ENCODE results near the gene TRMT44.

Gene TRMT44

DNA sequence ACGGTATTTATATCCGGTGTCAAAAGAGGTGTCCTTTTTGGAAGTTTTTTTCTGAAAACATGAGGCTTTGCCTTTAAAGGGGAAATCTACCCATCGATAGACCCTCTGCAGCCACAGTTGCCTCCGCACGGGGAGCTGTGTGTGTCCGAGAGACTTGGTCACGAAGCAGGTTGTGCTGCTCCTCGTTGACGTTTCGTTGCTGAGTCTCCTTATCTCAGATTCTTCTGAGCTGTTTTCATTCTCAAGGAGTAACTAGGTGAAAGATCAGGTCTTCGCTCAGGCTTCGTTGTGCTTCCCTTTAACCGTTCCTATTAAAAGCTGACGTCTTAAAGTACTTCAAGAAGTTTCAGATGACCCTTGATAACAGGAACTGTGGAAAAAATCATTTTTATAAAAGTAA is 23.8 kb downstream of the TRMT44 start:
- Mint-ChIP-seq H3K4me1 (ENCODE audit: low read depth) (no peaks in the 10 kb centered on the region), H3K4me3 (no peak overlapping the region), H3K27me3 (no peaks in the 10 kb centered on the region), H3K27ac (no peak overlapping the region), H3K9me3 (ENCODE audit: low read depth) (no peaks in the 10 kb centered on the region), H3K36me3 (peaks cover 4% of the 10 kb centered on the region)

DNA sequence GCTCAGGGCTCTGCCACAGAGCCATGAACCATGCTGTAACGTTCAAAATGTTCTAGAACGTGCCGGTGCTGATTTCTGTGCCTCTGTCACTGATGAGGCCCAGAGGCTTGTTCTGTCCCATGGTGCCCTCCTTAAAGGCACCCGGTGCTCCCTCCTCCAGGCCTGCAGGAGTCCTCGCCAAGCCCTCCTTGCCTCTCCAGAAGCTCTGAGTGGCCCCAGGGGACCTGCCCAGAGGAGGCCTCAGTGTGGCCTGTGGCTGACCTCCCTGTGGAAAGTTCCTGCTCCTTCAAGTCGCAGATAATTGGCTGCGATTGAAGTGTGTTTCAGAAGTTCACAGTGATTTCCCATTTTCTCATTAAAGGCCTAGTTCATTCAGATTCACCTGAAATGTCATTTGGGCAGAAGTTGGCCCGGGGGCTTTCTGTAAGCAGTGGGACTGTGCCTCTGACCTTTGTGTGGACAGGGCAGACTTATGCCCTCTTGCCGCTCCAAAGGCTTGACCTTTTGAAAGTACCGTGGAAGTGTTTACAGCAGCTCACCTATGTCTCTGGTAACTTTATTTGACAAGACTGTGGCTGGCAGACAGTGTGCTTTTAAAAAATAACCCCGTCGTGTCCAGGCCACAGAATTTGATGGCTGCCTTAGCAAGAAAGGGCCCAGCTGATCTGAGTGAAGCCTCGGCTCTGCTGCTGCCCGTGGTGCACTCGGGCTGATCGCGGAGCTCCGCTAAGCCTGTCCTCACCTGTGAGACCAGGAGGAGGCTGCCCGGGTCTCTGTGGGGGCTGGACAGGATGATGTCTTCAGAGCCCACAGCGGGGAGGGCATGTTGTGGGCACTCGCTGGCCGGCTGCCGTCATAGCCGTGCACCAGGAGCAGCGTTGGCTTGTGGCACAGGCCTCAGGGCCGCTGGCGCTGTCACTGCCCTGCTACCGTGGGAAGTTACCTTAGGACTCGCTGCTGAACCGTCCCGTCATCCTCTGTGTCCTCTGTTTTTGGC is 25.3 kb downstream of the TRMT44 start:
- Mint-ChIP-seq H3K36me3 (peaks cover 6% of the 10 kb centered on the region), H3K27ac (no peak overlapping the region), H3K9me3 (ENCODE audit: low read depth) (no peaks in the 10 kb centered on the region), H3K27me3 (no peaks in the 10 kb centered on the region), H3K4me3 (no peak overlapping the region), H3K4me1 (ENCODE audit: low read depth) (no peaks in the 10 kb centered on the region)

- no peak overlapping the region for H3K4me3 Mint-ChIP-seq
- H3K27me3 Mint-ChIP-seq: no peaks in the 10 kb centered on the region
- peaks cover 6% of the 10 kb centered on the region for H3K36me3 Mint-ChIP-seq
Measured at GRCh38 chr4:8467016-8467415, 26.4 kb downstream of the TRMT44 start.

GRCh38 chr4:8468746-8469535 is 28.4 kb downstream of the TRMT44 start:
- H3K4me1 Mint-ChIP-seq (ENCODE audit: low read depth): no peaks in the 10 kb centered on the region
- peaks cover 6% of the 10 kb centered on the region for H3K36me3 Mint-ChIP-seq
- no peak overlapping the region for H3K27ac Mint-ChIP-seq

More at GRCh38 chr4:8467016-8467415, 26.4 kb downstream of the TRMT44 start:
- Mint-ChIP-seq H3K27ac (no peak overlapping the region), H3K9me3 (ENCODE audit: low read depth) (no peaks in the 10 kb centered on the region), H3K4me1 (ENCODE audit: low read depth) (no peaks in the 10 kb centered on the region)

GRCh38 chr4:8469550-8469949 is 29.0 kb downstream of the TRMT44 start:
- Mint-ChIP-seq H3K27ac (no peak overlapping the region), H3K4me1 (ENCODE audit: low read depth) (no peaks in the 10 kb centered on the region), H3K27me3 (no peaks in the 10 kb centered on the region), H3K4me3 (no peak overlapping the region), H3K9me3 (ENCODE audit: low read depth) (no peaks in the 10 kb centered on the region), H3K36me3 (peaks cover 6% of the 10 kb centered on the region)

More at GRCh38 chr4:8468746-8469535, 28.4 kb downstream of the TRMT44 start:
- Mint-ChIP-seq H3K27me3 (no peaks in the 10 kb centered on the region), H3K9me3 (ENCODE audit: low read depth) (no peaks in the 10 kb centered on the region), H3K4me3 (no peak overlapping the region)

DNA sequence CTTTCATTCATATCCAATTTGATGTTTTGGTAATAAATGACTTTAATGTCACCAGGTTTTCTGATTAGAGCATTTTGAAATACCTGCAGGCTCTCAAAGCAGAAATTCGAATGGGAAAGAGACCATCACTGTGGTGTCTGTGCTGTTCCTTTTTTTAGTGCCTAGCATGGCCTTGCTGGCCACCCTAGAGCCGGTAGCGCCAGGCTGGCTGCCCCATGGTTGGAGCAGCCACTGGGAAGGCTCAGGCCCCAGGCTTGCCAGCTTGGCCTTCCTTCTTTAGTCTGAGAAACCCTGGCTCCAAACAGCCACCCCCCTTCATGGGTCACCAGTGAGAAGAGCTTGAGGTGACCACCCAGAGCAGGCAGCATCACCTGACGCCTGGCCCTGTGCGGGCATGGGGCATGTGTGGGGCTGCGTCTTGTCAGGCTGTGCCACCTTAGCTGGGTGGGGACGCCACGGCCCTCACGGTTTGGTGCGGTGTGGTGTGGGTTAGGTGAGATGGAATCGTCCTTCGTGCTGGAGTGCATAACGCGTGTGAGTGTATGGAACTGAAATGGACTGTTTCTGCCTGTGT is 30.0 kb downstream of the TRMT44 start:
- H3K4me1 Mint-ChIP-seq (ENCODE audit: low read depth): no peaks in the 10 kb centered on the region
- no peaks in the 10 kb centered on the region for H3K27me3 Mint-ChIP-seq
- peaks cover 2% of the 10 kb centered on the region for H3K36me3 Mint-ChIP-seq
- H3K9me3 Mint-ChIP-seq (ENCODE audit: low read depth): no peaks in the 10 kb centered on the region
- no peak overlapping the region for H3K4me3 Mint-ChIP-seq
- no peak overlapping the region for H3K27ac Mint-ChIP-seq

DNA sequence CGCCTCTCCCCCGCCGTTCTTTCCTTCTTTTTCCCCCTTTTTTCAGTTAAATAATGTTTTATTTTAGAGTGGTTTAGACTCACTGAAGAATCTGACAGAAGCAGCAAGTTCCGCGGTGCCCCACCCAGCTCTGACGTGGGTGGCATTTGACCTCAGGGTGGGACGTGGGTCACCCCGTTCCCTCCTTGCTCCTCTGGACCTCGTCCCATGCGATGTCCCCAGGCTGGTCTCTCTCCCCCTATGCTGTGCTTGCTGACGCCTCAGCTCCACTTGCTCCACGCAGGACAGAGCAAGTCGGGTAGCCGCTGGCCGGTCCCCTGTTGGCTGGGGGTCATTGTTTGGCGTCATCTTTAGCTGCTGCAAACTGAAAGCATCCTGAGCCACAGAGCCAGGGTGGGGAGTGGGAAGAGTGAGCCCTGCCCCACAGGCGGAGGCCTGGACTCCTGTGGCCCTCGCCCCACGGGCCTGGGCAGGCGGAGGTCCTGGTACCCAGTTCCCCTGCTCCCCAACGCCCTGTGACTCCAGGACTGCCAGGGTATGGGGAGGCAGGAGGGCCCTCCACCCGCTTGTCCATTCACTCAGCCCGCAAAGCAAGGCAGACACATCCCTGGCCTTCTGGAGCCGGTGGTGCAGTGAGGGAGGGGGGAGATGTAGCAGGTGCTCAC is 30.8 kb downstream of the TRMT44 start:
- peaks cover 2% of the 10 kb centered on the region for H3K36me3 Mint-ChIP-seq
- no peak overlapping the region for H3K4me3 Mint-ChIP-seq
- no peaks in the 10 kb centered on the region for H3K4me1 Mint-ChIP-seq (ENCODE audit: low read depth)
- H3K27me3 Mint-ChIP-seq: no peaks in the 10 kb centered on the region
- H3K27ac Mint-ChIP-seq: no peak overlapping the region
- H3K9me3 Mint-ChIP-seq (ENCODE audit: low read depth): no peaks in the 10 kb centered on the region

DNA sequence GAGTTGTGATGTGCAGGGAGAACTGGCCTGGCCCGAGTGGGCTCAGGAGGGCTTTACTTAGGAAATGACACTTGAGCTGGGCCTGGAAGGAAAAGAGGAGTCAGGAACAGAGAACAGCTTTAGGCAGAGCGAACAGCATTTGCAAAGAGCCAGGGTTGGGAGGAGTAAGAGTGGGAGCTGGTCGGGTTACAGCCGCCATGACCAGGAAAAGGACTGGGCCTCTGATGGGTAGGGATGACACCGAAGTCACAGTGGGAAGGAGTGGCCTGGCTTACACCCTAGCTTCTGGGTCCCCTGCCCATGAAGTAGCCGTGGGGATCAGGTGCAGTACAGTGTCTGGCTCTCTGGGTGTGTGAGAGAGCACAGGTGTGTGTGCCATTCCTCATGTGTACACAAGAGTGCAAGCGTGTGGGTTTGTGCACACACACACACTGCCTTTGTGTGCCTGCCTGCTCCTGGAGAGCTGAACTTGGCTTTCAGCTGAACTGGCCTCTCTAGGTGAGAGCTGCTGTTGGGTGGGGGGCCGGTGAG is 31.6 kb downstream of the TRMT44 start:
- Mint-ChIP-seq H3K27me3 (no peaks in the 10 kb centered on the region), H3K9me3 (ENCODE audit: low read depth) (no peaks in the 10 kb centered on the region), H3K36me3 (peaks cover 2% of the 10 kb centered on the region), H3K4me3 (no peak overlapping the region), H3K4me1 (ENCODE audit: low read depth) (no peaks in the 10 kb centered on the region), H3K27ac (no peak overlapping the region)

DNA sequence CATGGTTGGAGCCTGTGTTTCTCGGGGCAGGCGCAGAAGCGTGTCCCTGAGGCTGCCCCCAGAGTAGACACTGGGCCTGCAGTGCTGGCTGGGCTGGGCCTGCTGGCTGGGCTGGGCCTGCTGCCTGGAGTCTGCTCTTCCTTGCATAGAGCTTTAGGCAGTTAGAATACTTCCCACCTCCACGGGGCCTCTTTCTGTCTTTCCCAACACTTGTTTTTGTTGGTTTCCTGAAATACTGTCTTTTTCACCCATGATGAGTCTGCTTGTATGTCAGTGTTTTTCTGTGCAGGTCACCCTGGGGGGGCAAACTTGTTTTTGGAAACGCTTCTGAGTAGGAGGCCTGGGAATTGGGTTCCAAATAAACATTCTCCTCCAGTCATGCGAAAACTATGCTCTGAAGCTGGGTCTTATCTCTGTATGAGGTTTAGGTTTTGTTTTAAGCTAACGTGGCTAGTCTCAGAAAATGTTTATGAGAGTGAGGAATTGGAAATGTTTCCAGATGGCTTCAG is 32.2 kb downstream of the TRMT44 start:
- H3K4me1 Mint-ChIP-seq (ENCODE audit: low read depth): no peaks in the 10 kb centered on the region
- no peak overlapping the region for H3K4me3 Mint-ChIP-seq
- peaks cover 2% of the 10 kb centered on the region for H3K36me3 Mint-ChIP-seq
- no peak overlapping the region for H3K27ac Mint-ChIP-seq
- H3K9me3 Mint-ChIP-seq (ENCODE audit: low read depth): no peaks in the 10 kb centered on the region
- H3K27me3 Mint-ChIP-seq: no peaks in the 10 kb centered on the region

DNA sequence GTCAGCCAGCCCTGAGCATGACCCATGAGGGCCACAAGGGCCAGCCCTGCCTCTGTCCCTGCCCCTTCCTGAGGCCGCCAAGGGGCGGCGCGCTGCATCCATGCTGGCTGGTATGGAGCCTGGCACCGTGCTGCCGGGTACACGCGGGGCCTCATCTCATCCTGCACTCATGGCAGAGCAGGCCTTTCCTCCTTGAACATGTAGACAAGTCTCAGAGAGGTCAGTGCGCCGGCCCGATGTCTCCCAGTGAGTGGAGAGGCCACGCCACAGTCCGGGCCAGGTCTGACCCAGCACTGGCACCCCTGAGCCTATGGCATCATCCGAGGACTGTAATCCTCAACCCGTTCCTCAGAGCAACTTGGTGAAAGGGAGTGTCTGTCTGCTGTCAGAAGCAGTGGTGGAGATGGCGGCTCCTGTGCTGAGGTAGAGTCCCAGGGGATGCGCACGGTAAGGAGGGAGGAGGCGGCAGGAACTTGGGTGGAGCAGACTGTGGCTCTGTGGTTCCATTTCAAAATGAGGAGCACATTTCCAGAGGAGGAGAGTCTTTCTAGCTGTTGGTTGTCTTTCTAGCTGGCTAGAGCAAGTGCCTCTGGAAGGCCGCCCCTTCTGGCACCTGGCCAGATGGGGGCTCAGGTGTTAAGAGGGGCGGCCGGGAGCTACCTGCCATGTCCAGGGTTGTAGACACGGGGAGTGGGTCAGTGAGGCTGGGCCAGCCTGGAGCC is 32.8 kb downstream of the TRMT44 start:
- Mint-ChIP-seq H3K4me1 (ENCODE audit: low read depth) (no peaks in the 10 kb centered on the region), H3K27me3 (no peaks in the 10 kb centered on the region), H3K9me3 (ENCODE audit: low read depth) (no peaks in the 10 kb centered on the region), H3K4me3 (no peak overlapping the region), H3K36me3 (peaks cover 2% of the 10 kb centered on the region), H3K27ac (no peak overlapping the region)

GRCh38 chr4:8473920-8474590 is 33.5 kb downstream of the TRMT44 start:
- Mint-ChIP-seq H3K27ac (no peak overlapping the region), H3K4me1 (ENCODE audit: low read depth) (no peaks in the 10 kb centered on the region), H3K27me3 (no peaks in the 10 kb centered on the region), H3K4me3 (no peak overlapping the region), H3K36me3 (peaks cover 2% of the 10 kb centered on the region), H3K9me3 (ENCODE audit: low read depth) (no peaks in the 10 kb centered on the region)

- no peaks in the 10 kb centered on the region for H3K9me3 Mint-ChIP-seq (ENCODE audit: low read depth)
Measured at GRCh38 chr4:8474856-8475255, 34.3 kb downstream of the TRMT44 start.

DNA sequence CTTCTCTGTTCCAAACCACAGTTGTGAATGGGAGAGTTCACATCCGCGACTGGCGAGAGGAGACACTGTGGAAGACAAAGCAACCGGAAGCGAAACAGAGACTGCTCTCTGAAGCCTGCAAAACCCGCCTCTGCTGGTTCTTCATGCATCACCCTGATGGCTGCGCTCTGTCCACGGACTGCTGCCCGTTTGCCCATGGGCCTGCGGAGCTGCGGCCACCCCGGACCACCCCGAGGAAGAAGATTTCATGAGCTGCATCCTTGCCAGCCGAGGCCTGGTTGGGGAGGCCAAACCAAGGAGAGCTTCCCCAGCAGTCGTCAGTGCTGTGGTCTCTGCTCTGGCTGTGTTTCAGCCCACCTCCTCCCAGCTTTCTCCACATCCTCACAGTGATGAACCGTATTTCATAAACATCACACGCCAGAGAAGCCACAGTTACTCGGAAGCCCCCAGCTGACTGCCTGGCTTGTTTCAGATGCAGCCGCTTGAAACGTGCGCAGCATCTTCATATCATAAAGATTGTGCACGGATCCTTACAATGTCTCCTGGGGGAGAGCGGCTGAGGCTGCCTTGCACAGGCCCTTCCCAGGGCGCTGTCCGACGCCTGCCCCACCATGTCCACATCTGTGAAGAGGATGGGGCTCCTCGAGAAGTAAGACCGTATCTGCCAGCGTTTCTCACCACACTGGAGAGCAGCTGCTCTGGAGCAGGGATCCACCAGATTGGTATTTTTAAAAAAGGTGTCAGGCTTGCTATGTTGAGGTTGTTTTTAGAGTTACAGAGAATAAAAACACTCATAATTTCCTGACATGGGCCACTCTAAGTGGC is 35.4 kb downstream of the TRMT44 start:
- no peak overlapping the region for H3K27ac Mint-ChIP-seq
- no peak overlapping the region for H3K4me3 Mint-ChIP-seq
- H3K9me3 Mint-ChIP-seq (ENCODE audit: low read depth): no peaks in the 10 kb centered on the region
- H3K4me1 Mint-ChIP-seq (ENCODE audit: low read depth): no peaks in the 10 kb centered on the region
- H3K27me3 Mint-ChIP-seq: no peaks in the 10 kb centered on the region
- no peaks in the 10 kb centered on the region for H3K36me3 Mint-ChIP-seq

More at GRCh38 chr4:8474856-8475255, 34.3 kb downstream of the TRMT44 start:
- H3K27me3 Mint-ChIP-seq: no peaks in the 10 kb centered on the region
- H3K27ac Mint-ChIP-seq: no peak overlapping the region
- H3K36me3 Mint-ChIP-seq: peaks cover 2% of the 10 kb centered on the region
- H3K4me1 Mint-ChIP-seq (ENCODE audit: low read depth): no peaks in the 10 kb centered on the region
- no peak overlapping the region for H3K4me3 Mint-ChIP-seq
